HepG2 (cell line): ENCODE measurements around the gene UNC79. TPM values are rescaled to one million over a fixed set of nuclear protein-coding genes. Genes with fewer than 3 reads are reported as not detected.

Experiments
- ATAC-seq: fragments of 200-7000 bp; cut with Tn5 transposase; 3 replicates; pipeline ENCODE4 v1.9.1; 2020; ENCODE audit warnings: mild to moderate bottlenecking, moderate library complexity
- BruUV-seq: library from RNA; stranded (reverse); fragments of 400-500 nt; replicated peaks from 2 replicates; lab custom pipeline; 2021; lab: Mats Ljungman, UMichigan
- CTCF ChIA-PET: fragments of 300-600 bp; formaldehyde crosslinking; extraction: SDS; loops from one replicate; lab custom pipeline; 2021; ENCODE audit warnings: low total read pairs, inconsistent platforms, low intra/inter-chr PET ratio; lab: Yijun Ruan, JAX
- POLR2A ChIA-PET: fragments of 350-600 bp; sonication (Branson Sonifier 250); formaldehyde crosslinking; loops from one replicate; lab custom pipeline; 2020; ENCODE audit warnings: antibody characterized with exemption, inconsistent platforms; lab: Yijun Ruan, JAX
- DNase-seq: peaks from one replicate; pipeline ENCODE4 v3.0.0-alpha.2; 2015; ENCODE audit warnings: low spot score
- FAIRE-seq: peaks from 3 replicates; lab custom pipeline; 2011; peaks lifted over from hg19 to GRCh38; lab: Jason Lieb, UNC
- H2AFZ ChIP-seq: one replicate; pipeline ENCODE4 v1.6.1; 2011; ENCODE audit warnings: low read length, inconsistent platforms
- H3K27ac ChIP-seq: fragments of 300-600 bp; 3 replicates; pipeline ENCODE4 v1.8.0; 2011; ENCODE audit warnings: mixed run types, mild to moderate bottlenecking, mixed read lengths, low read length, inconsistent platforms; ENCODE audit not compliant: insufficient read depth; ENCODE audit errors: extremely low read length
- H3K27me3 ChIP-seq, 2 experiments: fragments of 200-600 bp in 1 of 2; 2 replicates in 1 of 2; 3 replicates in 1 of 2; pipeline versions ENCODE4 v1.6.0 to v1.8.0; 2011; ENCODE audit warnings: low read length in 2 of 2, mild to moderate bottlenecking in 2 of 2, moderate library complexity in 2 of 2, inconsistent platforms in 1 of 2; ENCODE audit not compliant: insufficient read depth in 2 of 2, control insufficient read depth in 1 of 2
- H3K36me3 ChIP-seq, 2 experiments: fragments of 200-600 bp in 1 of 2; replicated peaks in 1 of 2; 2 replicates in 1 of 2; 3 replicates in 1 of 2; pipeline versions ENCODE4 v1.5.1 to v1.8.0; 2011; ENCODE audit warnings: low read length in 2 of 2, inconsistent platforms in 1 of 2; ENCODE audit not compliant: insufficient read depth in 2 of 2, control insufficient read depth in 1 of 2
- H3K4me1 ChIP-seq: 2 replicates; pipeline ENCODE4 v1.5.1; 2012; ENCODE audit warnings: low read length, inconsistent platforms; ENCODE audit not compliant: insufficient read depth
- H3K4me2 ChIP-seq: 2 replicates; pipeline ENCODE4 v1.6.0; 2011; ENCODE audit warnings: low read depth, low read length, inconsistent platforms
- H3K4me3 ChIP-seq, 3 experiments: fragments of 200-600 bp in 1 of 3; sonication (generic), shearing (Covaris generic) in 1 of 3; replicated peaks in 1 of 3; 2 replicates each; pipeline ENCODE4 v1.5.1; 2011 to 2016; ENCODE audit warnings: low read length in 3 of 3, inconsistent platforms in 2 of 3, low read depth in 2 of 3, mild to moderate bottlenecking in 2 of 3, control low read depth in 1 of 3, mixed read lengths in 1 of 3; ENCODE audit not compliant: insufficient read depth in 1 of 3
- H3K79me2 ChIP-seq: one replicate; pipeline ENCODE4 v1.6.1; 2011; ENCODE audit warnings: low read length, inconsistent platforms; ENCODE audit not compliant: insufficient read depth
- H3K9ac ChIP-seq: 2 replicates; pipeline ENCODE4 v1.6.0; 2011; ENCODE audit warnings: mild to moderate bottlenecking, low read depth, low read length, inconsistent platforms; ENCODE audit not compliant: insufficient read depth
- H3K9me3 ChIP-seq: 2 replicates; pipeline ENCODE4 v1.5.1; 2012; ENCODE audit warnings: mild to moderate bottlenecking, low read length
- H4K20me1 ChIP-seq: 2 replicates; pipeline ENCODE4 v1.6.0; 2011; ENCODE audit warnings: inconsistent platforms, mild to moderate bottlenecking, low read length, moderate library complexity; ENCODE audit not compliant: insufficient read depth
- HBP1 ChIP-seq: IDR thresholded peaks from 2 replicates; pipeline ENCODE4 v1.6.1; 2016; ENCODE audit warnings: low read depth, control low read depth
- HDAC1 ChIP-seq: sonication (generic); formaldehyde crosslinking; IDR thresholded peaks from 2 replicates; pipeline ENCODE4 v1.5.1; 2020; ENCODE audit warnings: mild to moderate bottlenecking, missing genetic modification reagents
- HHEX ChIP-seq: IDR thresholded peaks from 2 replicates; pipeline ENCODE4 v1.6.1; 2016; ENCODE audit warnings: control low read depth
- MYC ChIP-seq: sonication (generic); formaldehyde crosslinking; IDR thresholded peaks from 2 replicates; pipeline ENCODE4 v1.9.0; 2021; ENCODE audit warnings: missing genetic modification reagents, borderline replicate concordance
- TBX3 ChIP-seq: fragments of 450-650 bp; IDR thresholded peaks from 2 replicates; pipeline ENCODE4 v1.6.1; 2017; ENCODE audit warnings: antibody characterized with exemption, mild to moderate bottlenecking, inconsistent platforms, borderline replicate concordance
- TEAD2 ChIP-seq: sonication (generic); formaldehyde crosslinking; IDR thresholded peaks from 2 replicates; pipeline ENCODE4 v1.9.0; 2021; ENCODE audit warnings: missing genetic modification reagents
- ZBTB25 ChIP-seq: IDR thresholded peaks from 2 replicates; pipeline ENCODE4 v1.6.1; 2018; ENCODE audit warnings: missing genetic modification reagents
- ZBTB39 ChIP-seq: sonication (generic); formaldehyde crosslinking; IDR thresholded peaks from 2 replicates; pipeline ENCODE4 v1.5.0; 2020; ENCODE audit warnings: missing genetic modification reagents
- ZNF263 ChIP-seq: sonication (generic); formaldehyde crosslinking; IDR thresholded peaks from 2 replicates; pipeline ENCODE4 v1.4.0; 2020; ENCODE audit warnings: missing genetic modification reagents
- ZNF75D ChIP-seq: sonication (generic); formaldehyde crosslinking; IDR thresholded peaks from 2 replicates; pipeline ENCODE4 v1.8.1; 2023; ENCODE audit warnings: missing genetic modification reagents, mild to moderate bottlenecking, borderline replicate concordance
- ZNF773 ChIP-seq: sonication (generic); formaldehyde crosslinking; IDR thresholded peaks from 2 replicates; pipeline ENCODE4 v1.4.0; 2020; ENCODE audit warnings: missing genetic modification reagents, borderline replicate concordance
- ZSCAN25 ChIP-seq: sonication (generic); formaldehyde crosslinking; IDR thresholded peaks from 2 replicates; pipeline ENCODE4 v1.8.0; 2022; ENCODE audit warnings: mild to moderate bottlenecking, missing genetic modification reagents
- WGBS: methylation state at CpG from one replicate; pipeline ENCODE4 v1.1.6; 2017; ENCODE audit warnings: low lambda C conversion rate; 5-methylcytosine and 5-hydroxymethylcytosine counted together
- in situ Hi-C: cut with HindIII; loops from 2 replicates; pipeline ENCODE4 v1.10.0; 2017; ENCODE audit warnings: low pct_unique_long_range_greater_than_20kb; ENCODE audit not compliant: extremely low pct_ligation_motif_present
- intact Hi-C: fragments of 100-400 bp; cut with micrococcal nuclease; formaldehyde crosslinking; loops from one replicate; pipeline ENCODE4 v1.10.0; 2022; ENCODE audit not compliant: unreplicated experiment
- polyA plus RNA-seq, 8 experiments: library from polyadenylated mRNA; depleted of rRNA in 3 of 8; stranded (reverse) in 7 of 8; unstranded in 1 of 8; fragments of >200 nt; fragmentation: Illumina TruSeq in 4 of 8; extraction: Trizol in 4 of 8; gene quantifications; 2 replicates each; pipeline versions ENCODE4 v1.2.1 to v1.2.3, GENCODE V29; 2011 to 2016; ENCODE audit warnings: low read depth in 4 of 8, missing spikeins in 1 of 8, mixed read lengths in 1 of 8; ENCODE audit not compliant: insufficient read depth in 1 of 8
- total RNA-seq, 5 experiments: library from RNA; depleted of rRNA; stranded (reverse); fragments of >200 nt; fragmentation: Illumina TruSeq; extraction: Trizol; gene quantifications; 2 replicates each; pipeline ENCODE4 v1.2.3, GENCODE V29; 2016; ENCODE audit warnings: low read depth in 1 of 5

Gene UNC79
- total and polyA plus RNA-seq, 2 of the 13 experiments (the other 11 are each of a cell fraction or from before 2014, with no cell fraction given), result under 0.01 TPM; not detected in 1

- Histone ChIP-seq H3K4me2 (no peak overlapping the region), H3K9me3 (no peaks in the 10 kb centered on the region), H3K9ac (no peak overlapping the region), H4K20me1 (no peaks in the 10 kb centered on the region), H3K36me3 (no peaks in the 10 kb centered on the region; a peak in 1 of 5 replicates), H3K79me2 (no peaks in the 10 kb centered on the region), H3K27ac (no peak overlapping the region), H3K27me3 (no peaks in the 10 kb centered on the region), H2AFZ (no peak overlapping the region), H3K4me3 (no peak overlapping the region), H3K4me1 (no peaks in the 10 kb centered on the region)
- in situ Hi-C loops, result no loop called here
- TF ChIP-seq TEAD2 (CRISPR knock-in tag), result no peak
- no peak for TF ChIP-seq HBP1 (CRISPR knock-in tag)
- no peak for TF ChIP-seq HHEX (CRISPR knock-in tag)
- TF ChIP-seq TBX3, result no peak
- no peak for TF ChIP-seq ZNF263
- no peak for TF ChIP-seq ZBTB39 (CRISPR knock-in tag)
- no peak for TF ChIP-seq HDAC1
- TF ChIP-seq ZSCAN25 (CRISPR knock-in tag), result no peak
- no peak for TF ChIP-seq ZNF773 (CRISPR knock-in tag)
- TF ChIP-seq ZNF75D (CRISPR knock-in tag), result no peak
- TF ChIP-seq ZBTB25, result no peak
- TF ChIP-seq MYC (CRISPR knock-in tag), result no peak
- ChIA-PET POLR2A (no interaction called here), CTCF (interaction anchor here (1.9 kb wide), 1 partner anchor 168 kb away, joined by 7 read pairs; no protein-coding TSS in a partner anchor)
- BruUV-seq, result no TSS peak
- ATAC-seq, result no peak
- intact Hi-C loops, result no loop called here
- 90% methylated on average over 9 of the region's 12 CpGs for WGBS
- DNase-seq, result no peak
- no peak for FAIRE-seq
Observed at GRCh38 chr14:93735206-93735605, 304.5 kb downstream of the UNC79 start.
